Caco-2 (cell line): ENCODE measurements around the gene DENND2A. TPM values are rescaled to one million over a fixed set of nuclear protein-coding genes. Genes with fewer than 3 reads are reported as not detected.
A peak's percentile ranks its signal among the peaks of the same experiment; 100 is the strongest.

Experiments used
- BruUV-seq: library from RNA; stranded (reverse); fragments of 400-500 nt; replicated peaks from 2 replicates; lab custom pipeline; 2021; lab: Mats Ljungman, UMichigan
- CTCF ChIA-PET: fragments of 300-600 bp; sonication (Branson Sonifier 250); formaldehyde crosslinking; loops from one replicate; lab custom pipeline; 2022; ENCODE audit warnings: antibody characterized with exemption; lab: Charles Lee
- POLR2A ChIA-PET: fragments of 300-600 bp; sonication (Branson Sonifier 250); formaldehyde crosslinking; loops from one replicate; lab custom pipeline; 2022; ENCODE audit warnings: antibody characterized with exemption; lab: Charles Lee
- DNase-seq, 2 experiments: peaks; one replicate each; pipeline versions ENCODE4 v3.0.0 to v3.0.0-alpha.2; 2020 to 2022
- H3K27me3 ChIP-seq: replicated peaks from 2 replicates; pipeline ENCODE4 v1.6.0; 2011; ENCODE audit warnings: low read length; ENCODE audit not compliant: control insufficient read depth, insufficient read depth
- H3K36me3 ChIP-seq: 2 replicates; pipeline ENCODE4 v1.5.1; 2011; ENCODE audit warnings: low read length; ENCODE audit not compliant: control insufficient read depth, insufficient read depth
- H3K4me1 ChIP-seq: fragments of 250-450 bp; sonication (Bioruptor Pico); 2 replicates; pipeline ENCODE4 v1.5.1; 2020; ENCODE audit warnings: mild to moderate bottlenecking
- H3K4me3 ChIP-seq: 2 replicates; pipeline ENCODE4 v1.5.1; 2011; ENCODE audit warnings: low read depth, mild to moderate bottlenecking, control low read depth, low read length
- H3K9me3 ChIP-seq: fragments of 250-450 bp; sonication (Bioruptor Pico); 2 replicates; pipeline ENCODE4 v1.5.1; 2020; ENCODE audit warnings: mild to moderate bottlenecking, moderate library complexity
- H3K27ac Mint-ChIP-seq: one replicate; pipeline ENCODE4 v1.8.0; 2022; ENCODE audit warnings: mixed read lengths; ENCODE audit not compliant: unreplicated experiment
- H3K27me3 Mint-ChIP-seq: one replicate; pipeline ENCODE4 v1.8.0; 2022; ENCODE audit warnings: mixed read lengths; ENCODE audit not compliant: insufficient read depth, unreplicated experiment
- H3K36me3 Mint-ChIP-seq: one replicate; pipeline ENCODE4 v1.8.0; 2022; ENCODE audit warnings: mild to moderate bottlenecking, mixed read lengths; ENCODE audit not compliant: insufficient read depth, unreplicated experiment
- H3K4me1 Mint-ChIP-seq: one replicate; pipeline ENCODE4 v1.8.0; 2022; ENCODE audit warnings: low read depth, mixed read lengths; ENCODE audit not compliant: unreplicated experiment
- H3K4me3 Mint-ChIP-seq: one replicate; pipeline ENCODE4 v1.8.0; 2022; ENCODE audit warnings: mild to moderate bottlenecking, moderate library complexity, mixed read lengths; ENCODE audit not compliant: unreplicated experiment
- H3K9me3 Mint-ChIP-seq: one replicate; pipeline ENCODE4 v1.8.0; 2022; ENCODE audit warnings: mixed read lengths; ENCODE audit not compliant: unreplicated experiment
- CTCF ChIP-seq, 2 experiments: fragments of 200-600 bp in 1 of 2; IDR thresholded peaks; 1 replicate in 1 of 2; 2 replicates in 1 of 2; pipeline versions ENCODE4 v1.5.1 to v1.8.0; 2011 to 2022; ENCODE audit warnings: antibody characterized with exemption in 1 of 2, control low read depth in 1 of 2, inconsistent platforms in 1 of 2, low read depth in 1 of 2, low read length in 1 of 2, mild to moderate bottlenecking in 1 of 2, moderate library complexity in 1 of 2; ENCODE audit not compliant: insufficient read depth in 1 of 2, severe bottlenecking in 1 of 2, unreplicated experiment in 1 of 2
- intact Hi-C: fragments of 100-400 bp; cut with micrococcal nuclease; formaldehyde crosslinking; loops from one replicate; pipeline ENCODE4 v1.10.0; 2022; ENCODE audit not compliant: unreplicated experiment
- total RNA-seq: library from RNA; stranded (reverse); gene quantifications from 2 replicates; pipeline ENCODE4 v1.2.3, GENCODE V29; 2022

The DENND2A gene
- total RNA-seq, 1 experiment from 2014 or later, result 0.95 TPM

GRCh38 chr7:140484479-140484878 is 156.1 kb downstream of the DENND2A start:
- H3K9me3 ChIP-seq, result no peaks in the 10 kb centered on the region
- no peaks in the 10 kb centered on the region for H3K4me1 ChIP-seq
- no peaks in the 10 kb centered on the region for H3K9me3 Mint-ChIP-seq
- DNase-seq, result no peak
- no peak for TF ChIP-seq CTCF (IDR thresholded peaks at IDR 0.05; ENCODE audit: insufficient read depth in 1 of 2, low read depth in 1 of 2, low read length in 1 of 2, severe bottlenecking in 1 of 2, unreplicated experiment in 1 of 2)
- ChIA-PET POLR2A (no interaction called here), CTCF (no interaction called here)
- H3K27me3 ChIP-seq, result no peaks in the 10 kb centered on the region
- no peak overlapping the region for H3K4me3 Mint-ChIP-seq
- no peak overlapping the region for H3K4me3 ChIP-seq
- no TSS peak for BruUV-seq
- H3K27ac Mint-ChIP-seq, result peak overlapping the region; percentile 7
- H3K36me3 Mint-ChIP-seq, result peaks cover under 1% of the 10 kb centered on the region
- intact Hi-C loops, result no loop called here
- no peaks in the 10 kb centered on the region for H3K36me3 ChIP-seq
- no peaks in the 10 kb centered on the region for H3K4me1 Mint-ChIP-seq
- H3K27me3 Mint-ChIP-seq, result no peaks in the 10 kb centered on the region

- Mint-ChIP-seq H3K27me3 (no peaks in the 10 kb centered on the region), H3K36me3 (peaks cover 6% of the 10 kb centered on the region), H3K4me1 (peaks cover 6% of the 10 kb centered on the region), H3K4me3 (peak overlapping the region; percentile 79), H3K9me3 (no peaks in the 10 kb centered on the region), H3K27ac (peak overlapping the region; percentile 84)
- CTCF ChIA-PET, result interaction anchor here (0.6 kb wide), 1 partner anchor 232 kb away, joined by 4 read pairs; no protein-coding TSS in a partner anchor
- BruUV-seq, result TSS peak; percentile 85
- DNase-seq, result no peak
- Histone ChIP-seq H3K36me3 (no peaks in the 10 kb centered on the region), H3K9me3 (no peaks in the 10 kb centered on the region), H3K4me3 (peak overlapping the region; percentile 99), H3K27me3 (no peaks in the 10 kb centered on the region), H3K4me1 (no peaks in the 10 kb centered on the region)
- POLR2A ChIA-PET, result interaction anchor here (1.0 kb wide), 1 partner anchor 81 kb away, joined by 9 read pairs; the partner anchor contains the start of gene SLC37A3
- intact Hi-C loops, result loop anchor here (1.0 to 10.0 kb wide), 3 partner anchors 14 to 305 kb away; partner anchors contain the start of genes KDM7A and RAB19
- no peak for TF ChIP-seq CTCF (IDR thresholded peaks at IDR 0.05; ENCODE audit: insufficient read depth in 1 of 2, low read depth in 1 of 2, low read length in 1 of 2, severe bottlenecking in 1 of 2, unreplicated experiment in 1 of 2)
These were observed 160.9 kb downstream of the DENND2A start for GRCh38 chr7:140479739-140480084.

- no TSS peak for BruUV-seq
- Mint-ChIP-seq H3K4me1 (peaks cover 6% of the 10 kb centered on the region), H3K27ac (peak within 1 kb of the TSS; percentile 84), H3K4me3 (peak within 1 kb of the TSS; percentile 79), H3K27me3 (no peaks in the 10 kb centered on the region), H3K9me3 (no peaks in the 10 kb centered on the region), H3K36me3 (peaks cover 6% of the 10 kb centered on the region)
- DNase-seq, result peak; percentile 98
- no peak for TF ChIP-seq CTCF (IDR thresholded peaks at IDR 0.05; ENCODE audit: insufficient read depth in 1 of 2, low read depth in 1 of 2, low read length in 1 of 2, severe bottlenecking in 1 of 2, unreplicated experiment in 1 of 2)
- H3K4me1 ChIP-seq, result no peaks in the 10 kb centered on the region
- H3K9me3 ChIP-seq, result no peaks in the 10 kb centered on the region
- intact Hi-C loops, result loop anchor here (1.0 to 10.0 kb wide), 3 partner anchors 14 to 304 kb away; partner anchors contain the start of genes KDM7A and RAB19
- no peaks in the 10 kb centered on the region for H3K27me3 ChIP-seq
- ChIA-PET CTCF (interaction anchor here (0.6 kb wide), 1 partner anchor 232 kb away, joined by 4 read pairs; no protein-coding TSS in a partner anchor), POLR2A (interaction anchor here (1.0 kb wide), 1 partner anchor 81 kb away, joined by 9 read pairs; the partner anchor contains the start of gene SLC37A3)
- H3K36me3 ChIP-seq, result no peaks in the 10 kb centered on the region
- peak within 1 kb of the TSS; percentile 99 for H3K4me3 ChIP-seq
These were observed 161.4 kb downstream of the DENND2A start, which contains the start of gene MKRN1 for GRCh38 chr7:140479062-140479738. MKRN1 (minus strand) TSS chr7:140479505; CDS start chr7:140479344, 161 bp downstream.
